GM20000 (cell line): ENCODE data around the gene F12.

Experiments
- DNase-seq: peaks from one replicate; pipeline ENCODE4 v3.0.0; 2012; ENCODE audit warnings: low spot score
- TF ChIP-seq, protein P1 (sequence below): IDR thresholded peaks from 2 replicates; pipeline ENCODE4 v1.5.1; 2012; ENCODE audit warnings: mild to moderate bottlenecking, control low read depth; ENCODE audit errors: extremely low read depth, missing control alignments

F12 gene

GRCh38 chr5:177448244-177448950 is 39.0 kb upstream of the F12 start:
- no peak for DNase-seq
- TF ChIP-seq, protein P1, sequence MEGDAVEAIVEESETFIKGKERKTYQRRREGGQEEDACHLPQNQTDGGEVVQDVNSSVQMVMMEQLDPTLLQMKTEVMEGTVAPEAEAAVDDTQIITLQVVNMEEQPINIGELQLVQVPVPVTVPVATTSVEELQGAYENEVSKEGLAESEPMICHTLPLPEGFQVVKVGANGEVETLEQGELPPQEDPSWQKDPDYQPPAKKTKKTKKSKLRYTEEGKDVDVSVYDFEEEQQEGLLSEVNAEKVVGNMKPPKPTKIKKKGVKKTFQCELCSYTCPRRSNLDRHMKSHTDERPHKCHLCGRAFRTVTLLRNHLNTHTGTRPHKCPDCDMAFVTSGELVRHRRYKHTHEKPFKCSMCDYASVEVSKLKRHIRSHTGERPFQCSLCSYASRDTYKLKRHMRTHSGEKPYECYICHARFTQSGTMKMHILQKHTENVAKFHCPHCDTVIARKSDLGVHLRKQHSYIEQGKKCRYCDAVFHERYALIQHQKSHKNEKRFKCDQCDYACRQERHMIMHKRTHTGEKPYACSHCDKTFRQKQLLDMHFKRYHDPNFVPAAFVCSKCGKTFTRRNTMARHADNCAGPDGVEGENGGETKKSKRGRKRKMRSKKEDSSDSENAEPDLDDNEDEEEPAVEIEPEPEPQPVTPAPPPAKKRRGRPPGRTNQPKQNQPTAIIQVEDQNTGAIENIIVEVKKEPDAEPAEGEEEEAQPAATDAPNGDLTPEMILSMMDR: no peak

DNA sequence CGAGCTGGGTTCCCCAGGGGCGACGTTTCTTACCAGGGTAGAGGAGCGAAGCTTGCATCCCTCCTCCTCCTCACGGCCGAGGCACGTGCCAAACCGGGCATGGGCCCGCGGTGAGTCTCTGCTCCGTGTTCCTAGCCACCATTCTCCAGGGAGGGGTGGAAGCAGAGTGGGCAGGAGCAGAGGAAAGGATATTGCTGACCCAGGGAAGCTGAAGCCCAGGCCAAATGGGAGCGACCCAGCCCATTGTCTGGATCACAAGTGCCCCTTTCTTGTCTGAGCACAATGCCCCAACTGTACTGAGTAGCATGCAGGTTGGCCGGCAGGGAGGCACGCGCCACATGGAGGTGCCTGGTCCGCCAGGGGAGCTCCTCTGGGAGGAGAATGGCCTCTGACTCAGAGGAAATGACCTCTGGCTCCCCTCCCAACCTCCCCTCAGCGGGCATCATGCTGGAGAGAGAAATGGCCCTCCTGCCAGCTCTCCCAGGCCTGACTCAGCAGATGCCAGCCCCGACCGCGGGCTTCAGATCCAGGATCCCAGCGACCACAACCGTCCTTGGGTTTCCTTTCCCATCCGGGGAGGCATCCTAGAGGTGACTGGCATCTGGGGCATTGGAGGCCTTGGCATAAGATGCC is 38.4 kb upstream of the F12 start:
- no peak for DNase-seq
- TF ChIP-seq, protein P1: no peak

DNA sequence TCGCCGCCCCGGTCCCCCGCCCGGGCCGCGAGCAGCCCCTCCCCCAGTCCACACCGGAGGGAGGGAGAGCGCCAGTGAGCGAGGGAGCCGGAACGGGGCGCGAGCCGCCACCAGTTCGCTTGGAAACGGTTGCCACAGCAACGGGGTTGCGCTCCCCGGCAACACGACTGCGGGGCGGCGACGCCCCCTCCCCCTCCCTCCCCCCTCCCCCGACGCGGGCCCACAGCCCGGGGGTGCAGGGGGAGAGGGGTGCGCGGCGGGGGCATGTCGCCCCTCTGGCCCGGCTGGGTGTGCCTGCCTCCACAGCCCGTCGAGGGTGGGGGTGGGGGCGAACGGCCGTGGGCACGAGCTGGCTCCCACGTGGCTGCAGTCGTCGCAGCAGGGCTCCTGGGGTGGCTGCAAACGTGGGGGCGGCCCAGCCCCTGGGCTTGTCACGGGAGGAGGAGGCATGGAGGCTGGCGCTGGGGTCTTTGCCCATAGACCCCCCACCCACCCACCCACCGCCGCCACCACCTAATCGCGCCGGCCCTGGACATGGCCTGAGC is 37.8 kb upstream of the F12 start:
- peak; percentile 89 for DNase-seq

DNA sequence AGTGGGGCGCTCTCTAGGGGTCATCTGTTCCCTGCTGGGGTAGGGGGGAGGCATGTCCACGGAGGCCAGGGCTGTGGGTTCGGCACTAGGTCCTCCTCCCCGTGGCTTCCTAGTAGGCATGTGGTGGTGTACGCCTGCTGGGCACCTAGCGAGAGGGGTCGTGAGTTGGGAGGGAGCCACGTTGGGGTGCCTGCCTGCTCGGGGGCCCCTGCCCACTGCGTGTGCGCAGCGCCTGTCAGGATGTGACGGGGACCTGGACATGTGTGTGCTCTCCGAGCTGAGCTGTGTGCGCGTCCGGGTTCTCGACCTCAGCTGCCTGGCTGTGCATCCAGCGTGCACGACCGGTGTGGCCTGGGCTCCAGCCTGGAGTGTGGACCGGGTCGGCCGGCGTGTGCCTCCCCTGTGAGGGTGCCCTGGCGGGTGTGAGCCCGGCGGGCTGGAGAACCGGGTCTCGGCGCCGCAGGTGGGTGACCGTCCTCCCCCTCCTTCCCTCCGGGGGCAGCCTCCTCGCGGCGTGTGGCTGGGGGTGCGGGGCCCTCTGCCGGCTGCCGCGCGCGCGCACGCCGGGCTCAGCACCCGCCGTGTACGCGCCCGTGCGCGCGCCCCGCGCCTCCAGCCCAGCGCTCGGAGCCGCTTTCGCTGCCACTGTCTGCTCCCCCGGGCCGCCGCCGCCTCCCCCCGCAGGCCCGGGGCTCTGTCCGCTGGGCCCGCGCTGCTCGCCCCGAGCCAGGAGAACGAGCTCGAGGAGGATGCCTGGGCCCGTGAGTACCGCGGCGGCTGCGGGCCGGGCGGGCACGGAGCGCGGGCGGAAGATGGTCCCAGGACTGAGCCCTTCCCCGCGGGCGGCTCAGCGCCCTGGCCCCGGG is 37.1 kb upstream of the F12 start, which contains the start of gene PRR7:
Gene PRR7 (plus strand): TSS at position 615 of the 866 bp plus-strand sequence. CDS start 8,254 bp downstream, outside the sequence.
- TF ChIP-seq, protein P1: no peak
- peak; percentile 93 for DNase-seq

More for the DNA sequence above, 37.8 kb upstream of the F12 start:
- TF ChIP-seq, protein P1: no peak

DNA sequence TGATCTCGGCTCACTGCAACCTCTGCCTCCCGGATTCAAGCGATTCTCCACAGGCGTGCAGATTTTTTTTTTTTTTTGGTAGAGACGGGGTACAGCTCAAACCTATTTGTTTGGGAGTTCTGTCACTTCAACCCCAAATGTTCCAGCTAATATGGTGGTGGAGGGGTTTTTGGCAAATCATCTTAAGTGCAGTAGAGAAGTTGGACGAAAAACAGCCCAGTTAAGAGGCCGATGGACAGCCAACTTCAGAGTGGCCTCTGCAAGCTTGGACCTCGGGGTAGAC is 36.5 kb upstream of the F12 start:
- DNase-seq: no peak
- TF ChIP-seq, protein P1: no peak

- DNase-seq: peak; percentile 61
- TF ChIP-seq, protein P1: no peak
Observed at GRCh38 chr5:177445052-177445916, 35.9 kb upstream of the F12 start.
